Smooth muscle cell (in vitro differentiated cells): ENCODE measurements around the gene CLEC16A. TPM values are rescaled to one million over a fixed set of nuclear protein-coding genes. Genes with fewer than 3 reads are reported as not detected.

ENCODE experiments used
- DNase-seq: peaks from one replicate; lab custom pipeline; 2025; ENCODE audit not compliant: unreplicated experiment; lab: John Stamatoyannopoulos, UW
- H2AFZ ChIP-seq: fragments of 200-600 bp; sonication (generic); 2 replicates; pipeline ENCODE4 v1.6.0; 2016; ENCODE audit warnings: antibody characterized with exemption, low read depth, mild to moderate bottlenecking
- H3F3A ChIP-seq: fragments of 200-600 bp; sonication (generic); 2 replicates; pipeline ENCODE4 v1.6.0; 2017; ENCODE audit warnings: antibody characterized with exemption, low read depth
- H3K27ac ChIP-seq: fragments of 200-600 bp; sonication (generic); 2 replicates; pipeline ENCODE4 v1.5.1; 2016; ENCODE audit warnings: low read depth, mild to moderate bottlenecking
- H3K27me3 ChIP-seq: fragments of 200-600 bp; sonication (generic); 2 replicates; pipeline ENCODE4 v1.6.1; 2016; ENCODE audit warnings: low read depth, mild to moderate bottlenecking
- H3K36me3 ChIP-seq: fragments of 200-600 bp; sonication (generic); 2 replicates; pipeline ENCODE4 v1.5.1; 2016; ENCODE audit warnings: low read depth
- H3K4me1 ChIP-seq: fragments of 200-600 bp; sonication (generic); 2 replicates; pipeline ENCODE4 v1.5.1; 2016; ENCODE audit warnings: low read depth
- H3K4me2 ChIP-seq: fragments of 200-600 bp; sonication (generic); 2 replicates; pipeline ENCODE4 v1.6.0; 2016; ENCODE audit warnings: mild to moderate bottlenecking
- H3K4me3 ChIP-seq: fragments of 200-600 bp; sonication (generic); 2 replicates; pipeline ENCODE4 v1.5.1; 2016; ENCODE audit warnings: mild to moderate bottlenecking
- H3K79me2 ChIP-seq: fragments of 200-600 bp; sonication (generic); 2 replicates; pipeline ENCODE4 v1.6.0; 2016; ENCODE audit warnings: low read depth, mild to moderate bottlenecking
- H3K9ac ChIP-seq: fragments of 200-600 bp; sonication (generic); 2 replicates; pipeline ENCODE4 v1.6.0; 2016; ENCODE audit warnings: low read depth
- H3K9me3 ChIP-seq: fragments of 200-600 bp; sonication (generic); replicated peaks from 2 replicates; pipeline ENCODE4 v1.5.1; 2016; ENCODE audit warnings: low read depth
- H4K20me1 ChIP-seq: fragments of 200-600 bp; sonication (generic); 2 replicates; pipeline ENCODE4 v1.6.0; 2016; ENCODE audit warnings: low read depth
- WGBS: methylation state at CpG from one replicate; pipeline ENCODE4 v1.1.7; 2016; ENCODE audit warnings: low lambda C conversion rate; 5-methylcytosine and 5-hydroxymethylcytosine counted together
- polyA plus RNA-seq: library from polyadenylated mRNA; unstranded; fragments of >200 nt; fragmentation: Nextera tagmentation; extraction: Ambion mirVana; gene quantifications from 2 replicates; pipeline ENCODE4 v1.2.1, GENCODE V29; 2016
- total RNA-seq: library from RNA; depleted of rRNA; stranded (reverse); fragments of >200 nt; gene quantifications from 2 replicates; pipeline ENCODE4 v1.2.3, GENCODE V29; 2014
- TF ChIP-seq, protein P1 (sequence below): fragments of 200-600 bp; sonication (generic); IDR thresholded peaks from 2 replicates; pipeline ENCODE4 v1.5.1; 2017; ENCODE audit warnings: borderline replicate concordance, mild to moderate bottlenecking, antibody characterized with exemption; ENCODE audit not compliant: insufficient read depth, poor library complexity, severe bottlenecking

The CLEC16A gene
- total and polyA plus RNA-seq, 2 experiments from 2014 or later = 12.6 to 16.2 TPM

- Histone ChIP-seq H4K20me1 (peaks cover 28% of the 10 kb centered on the region), H3K27me3 (no peaks in the 10 kb centered on the region), H3K9ac (peak overlapping the region; percentile 10), H3F3A (peaks cover 5% of the 10 kb centered on the region), H3K36me3 (no peaks in the 10 kb centered on the region), H3K4me1 (peaks cover 6% of the 10 kb centered on the region), H3K79me2 (peaks cover 16% of the 10 kb centered on the region), H3K27ac (peak overlapping the region; percentile 17), H3K4me3 (no peak overlapping the region), H2AFZ (no peak overlapping the region), H3K9me3 (no peaks in the 10 kb centered on the region), H3K4me2 (no peak overlapping the region)
- DNase-seq = no peak
- 87% methylated on average over 6 of the region's 6 CpGs for WGBS
- TF ChIP-seq, protein P1, sequence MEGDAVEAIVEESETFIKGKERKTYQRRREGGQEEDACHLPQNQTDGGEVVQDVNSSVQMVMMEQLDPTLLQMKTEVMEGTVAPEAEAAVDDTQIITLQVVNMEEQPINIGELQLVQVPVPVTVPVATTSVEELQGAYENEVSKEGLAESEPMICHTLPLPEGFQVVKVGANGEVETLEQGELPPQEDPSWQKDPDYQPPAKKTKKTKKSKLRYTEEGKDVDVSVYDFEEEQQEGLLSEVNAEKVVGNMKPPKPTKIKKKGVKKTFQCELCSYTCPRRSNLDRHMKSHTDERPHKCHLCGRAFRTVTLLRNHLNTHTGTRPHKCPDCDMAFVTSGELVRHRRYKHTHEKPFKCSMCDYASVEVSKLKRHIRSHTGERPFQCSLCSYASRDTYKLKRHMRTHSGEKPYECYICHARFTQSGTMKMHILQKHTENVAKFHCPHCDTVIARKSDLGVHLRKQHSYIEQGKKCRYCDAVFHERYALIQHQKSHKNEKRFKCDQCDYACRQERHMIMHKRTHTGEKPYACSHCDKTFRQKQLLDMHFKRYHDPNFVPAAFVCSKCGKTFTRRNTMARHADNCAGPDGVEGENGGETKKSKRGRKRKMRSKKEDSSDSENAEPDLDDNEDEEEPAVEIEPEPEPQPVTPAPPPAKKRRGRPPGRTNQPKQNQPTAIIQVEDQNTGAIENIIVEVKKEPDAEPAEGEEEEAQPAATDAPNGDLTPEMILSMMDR = no peak
These were observed 13.6 kb downstream of the CLEC16A start for GRCh38 chr16:10957771-10958482.

DNA sequence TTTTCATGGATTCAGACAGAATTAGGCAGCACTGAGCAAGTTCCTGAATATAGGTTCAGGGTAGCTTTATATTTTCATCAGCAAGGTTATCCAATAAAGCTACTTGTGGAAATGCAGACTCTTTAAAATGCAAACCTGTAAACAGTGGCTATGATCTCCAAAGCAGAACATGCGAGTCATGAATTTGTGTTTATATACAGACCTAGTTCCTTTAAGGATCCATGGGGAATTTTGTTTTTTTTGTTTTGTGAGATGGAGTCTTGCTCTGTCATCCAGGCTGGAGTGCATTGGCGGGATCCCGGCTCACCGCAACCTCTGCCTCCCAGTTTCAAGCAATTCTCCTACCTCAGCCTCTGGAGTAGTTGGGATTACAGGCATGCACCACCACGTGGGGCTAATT, 14.8 kb downstream of the CLEC16A start:
- H4K20me1 ChIP-seq = peaks cover 22% of the 10 kb centered on the region
- TF ChIP-seq, protein P1 = no peak
- 85% methylated on average over 5 of the region's 5 CpGs for WGBS
- H3K79me2 ChIP-seq = peaks cover 11% of the 10 kb centered on the region
- peaks cover 6% of the 10 kb centered on the region for H3K4me1 ChIP-seq
- no peak overlapping the region for H3K27ac ChIP-seq
- H2AFZ ChIP-seq = no peak overlapping the region
- H3F3A ChIP-seq = peaks cover 5% of the 10 kb centered on the region
- no peak for DNase-seq
- H3K4me3 ChIP-seq = no peak overlapping the region
- H3K9ac ChIP-seq = no peak overlapping the region
- H3K27me3 ChIP-seq = no peaks in the 10 kb centered on the region
- H3K4me2 ChIP-seq = no peak overlapping the region
- no peaks in the 10 kb centered on the region for H3K9me3 ChIP-seq
- no peaks in the 10 kb centered on the region for H3K36me3 ChIP-seq

GRCh38 chr16:10961231-10961630, 16.9 kb downstream of the CLEC16A start:
- 8% methylated on average over 7 of the region's 7 CpGs for WGBS
- Histone ChIP-seq H4K20me1 (peaks cover 22% of the 10 kb centered on the region), H3K27me3 (no peaks in the 10 kb centered on the region), H3K4me2 (peak overlapping the region; percentile 65), H3K9ac (peak overlapping the region; percentile 76), H2AFZ (no peak overlapping the region), H3F3A (peaks cover 5% of the 10 kb centered on the region), H3K4me1 (peaks cover 6% of the 10 kb centered on the region), H3K4me3 (no peak overlapping the region), H3K27ac (peak overlapping the region; percentile 97), H3K36me3 (no peaks in the 10 kb centered on the region), H3K9me3 (no peaks in the 10 kb centered on the region), H3K79me2 (no peaks in the 10 kb centered on the region)
- DNase-seq = peak; percentile 8
- TF ChIP-seq, protein P1 = no peak
